IPS-NIHi11 (cell line): ENCODE results near the gene PPP2R1B.
"Not testable (repeated sequence)": the region's sequence is repeated elsewhere in the genome, so short reads cannot be mapped to it uniquely, and the experiment has no call there.

Experiments
- DNase-seq: peaks from one replicate; pipeline ENCODE4 v3.0.0; 2012; ENCODE audit warnings: mixed read lengths, low spot score

PPP2R1B gene

GRCh38 chr11:111726301-111726713 lies 39.9 kb downstream of the PPP2R1B start:
- DNase-seq = no peak

- no peak for DNase-seq
Observed at GRCh38 chr11:111725621-111726020, 40.6 kb downstream of the PPP2R1B start.

GRCh38 chr11:111724615-111725129 lies 41.5 kb downstream of the PPP2R1B start:
- DNase-seq = no peak

GRCh38 chr11:111723595-111723994 lies 42.6 kb downstream of the PPP2R1B start:
- DNase-seq = no peak

GRCh38 chr11:111722501-111722900 lies 43.7 kb downstream of the PPP2R1B start:
- DNase-seq = no peak

- no peak for DNase-seq
Observed at GRCh38 chr11:111720801-111721494, 45.2 kb downstream of the PPP2R1B start.

- no peak for DNase-seq
Observed at GRCh38 chr11:111719379-111719778, 46.8 kb downstream of the PPP2R1B start.

GRCh38 chr11:111718859-111719258 lies 47.3 kb downstream of the PPP2R1B start:
- DNase-seq = no peak

- no peak for DNase-seq
Observed at GRCh38 chr11:111718436-111718835, 47.8 kb downstream of the PPP2R1B start.

- DNase-seq = not testable (repeated sequence)
Observed at GRCh38 chr11:111717660-111718059, 48.5 kb downstream of the PPP2R1B start.

GRCh38 chr11:111715142-111715816 lies 50.9 kb downstream of the PPP2R1B start:
- DNase-seq = no peak

GRCh38 chr11:111714522-111714921 lies 51.7 kb downstream of the PPP2R1B start:
- no peak for DNase-seq

- no peak for DNase-seq
Observed at GRCh38 chr11:111707691-111708067, 58.5 kb downstream of the PPP2R1B start.

GRCh38 chr11:111707039-111707690 lies 59.0 kb downstream of the PPP2R1B start:
- DNase-seq = no peak

GRCh38 chr11:111703576-111703975 lies 62.6 kb downstream of the PPP2R1B start:
- DNase-seq = no peak

- DNase-seq = no peak
Observed at GRCh38 chr11:111702623-111703022, 63.6 kb downstream of the PPP2R1B start.

GRCh38 chr11:111700162-111700561 lies 66.0 kb downstream of the PPP2R1B start:
- no peak for DNase-seq

GRCh38 chr11:111699579-111700156 lies 66.5 kb downstream of the PPP2R1B start:
- DNase-seq = no peak

- DNase-seq = no peak
Observed at GRCh38 chr11:111698852-111699559, 67.2 kb downstream of the PPP2R1B start.

- no peak for DNase-seq
Observed at GRCh38 chr11:111697933-111698371, 68.2 kb downstream of the PPP2R1B start.

- DNase-seq = no peak
Observed at GRCh38 chr11:111696556-111696955, 69.6 kb downstream of the PPP2R1B start.

GRCh38 chr11:111694851-111695250 lies 71.3 kb downstream of the PPP2R1B start:
- DNase-seq = no peak
